Activated gamma-delta T cell treated with anti-CD3 and anti-CD28 coated beads, Interleukin-2, amount 50 U/mL, for 16 hours (primary cell): ENCODE measurements around the gene SMCHD1.

Experiments
- DNase-seq: peaks from one replicate; pipeline ENCODE4 v3.0.0-alpha.2; 2020; ENCODE audit warnings: low read depth

Gene SMCHD1

GRCh38 chr18:2655178-2655953 is at the start of gene SMCHD1:
Gene SMCHD1 (plus strand): TSS chr18:2655726. CDS start chr18:2656076, 350 bp downstream.
- DNase-seq: peak; percentile 78

DNA sequence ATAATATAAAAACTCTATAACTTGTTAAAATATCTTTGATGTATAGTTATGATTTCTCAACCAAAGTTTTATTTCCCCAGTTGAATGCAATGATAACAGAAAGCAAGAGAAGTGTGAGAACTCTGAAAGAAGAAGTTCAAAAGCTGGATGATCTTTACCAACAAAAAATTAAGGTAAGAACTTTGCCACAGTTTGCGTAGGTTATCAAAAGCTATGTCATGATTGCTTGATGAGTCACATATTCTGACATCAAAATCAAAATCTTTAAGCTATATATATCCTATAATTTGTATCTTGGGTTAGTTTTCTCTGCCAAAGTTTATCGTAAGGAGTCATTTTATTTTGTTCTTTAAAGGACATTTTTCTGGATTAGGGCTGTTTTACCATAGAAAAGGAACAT is 49.2 kb upstream of the SMCHD1 start:
- DNase-seq: no peak

DNA sequence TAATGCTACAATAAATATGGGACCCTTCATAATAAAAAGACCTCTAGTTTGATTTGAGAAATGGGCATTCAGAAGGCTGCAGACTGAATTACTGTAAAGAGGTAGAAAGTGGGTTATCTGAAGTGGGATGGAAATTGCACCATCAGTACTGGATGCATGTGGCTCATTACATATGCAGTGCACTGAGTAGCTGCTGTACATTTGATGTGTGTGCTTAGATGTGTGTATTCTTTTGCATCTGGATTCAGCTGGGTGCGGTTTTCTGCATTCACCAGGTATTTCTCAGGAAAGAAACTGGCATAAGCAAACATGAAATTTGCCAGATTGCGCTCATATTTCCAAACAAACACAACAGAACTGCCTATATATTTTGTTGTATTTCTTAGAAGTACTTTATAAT is 45.9 kb upstream of the SMCHD1 start:
- DNase-seq: no peak

DNA sequence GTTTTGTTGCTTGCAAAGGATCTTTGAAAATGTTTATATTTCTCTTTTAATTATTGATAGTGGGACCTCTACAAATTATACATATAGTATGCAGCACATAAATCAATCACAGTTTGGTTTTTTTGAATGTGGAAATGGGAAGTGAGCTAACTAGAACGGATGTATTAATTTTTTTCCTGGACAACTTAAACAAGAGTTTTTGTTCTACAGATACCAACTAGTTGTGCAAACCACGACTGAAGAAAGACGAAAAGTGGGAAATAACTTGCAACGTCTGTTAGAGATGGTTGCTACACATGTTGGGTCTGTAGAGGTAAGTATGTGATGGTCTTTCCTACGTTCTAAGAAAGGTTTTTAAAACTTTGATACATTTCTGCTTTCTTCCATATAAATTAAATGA is 45.0 kb upstream of the SMCHD1 start:
- DNase-seq: no peak

DNA sequence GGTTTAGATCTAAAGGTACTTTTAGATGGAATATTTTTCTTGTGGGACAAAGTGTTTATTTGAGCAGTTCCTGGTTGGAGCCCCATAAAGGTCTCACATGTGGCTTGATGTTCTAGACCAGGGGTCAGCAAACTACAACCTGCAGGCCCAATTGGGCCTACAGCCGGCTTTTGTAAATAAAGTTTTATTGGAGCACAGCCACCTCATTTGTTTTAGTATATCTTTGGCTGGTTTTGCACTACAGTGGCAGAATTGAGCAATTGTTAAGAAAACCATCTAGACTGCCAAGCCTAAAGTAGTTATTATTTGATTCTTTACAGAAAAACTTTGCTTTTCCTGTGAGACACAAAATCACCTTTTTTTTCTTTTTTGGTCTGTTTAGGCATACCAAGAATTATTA is 42.5 kb upstream of the SMCHD1 start:
- no peak for DNase-seq

DNA sequence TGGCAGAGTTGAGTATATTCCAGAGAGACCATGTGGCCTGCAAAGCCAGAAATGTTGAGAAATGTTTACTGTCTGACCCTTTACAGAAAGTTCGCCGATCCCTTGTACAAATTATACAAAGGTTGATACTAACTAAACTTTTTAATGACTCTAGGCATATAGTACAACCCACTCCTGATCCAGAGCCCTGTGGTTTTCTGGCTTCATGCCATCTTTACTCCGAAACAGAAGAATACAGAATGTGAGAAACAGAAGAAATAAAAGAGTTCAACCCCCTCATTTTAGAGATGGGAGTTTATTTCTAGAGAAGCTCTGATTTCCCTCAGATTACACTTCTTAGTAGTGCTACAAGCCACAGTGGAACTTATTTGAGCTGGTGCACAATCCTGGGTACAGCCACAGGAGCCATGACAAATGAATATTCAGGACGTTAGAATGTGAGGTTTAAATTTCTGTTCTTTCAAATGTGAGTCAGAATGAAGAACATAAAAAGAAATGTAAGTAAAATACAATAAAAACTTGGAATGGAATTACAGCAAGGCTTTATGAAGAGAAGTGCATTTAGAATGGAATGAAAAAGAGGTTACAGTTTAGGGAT is 38.0 kb upstream of the SMCHD1 start:
- DNase-seq: no peak

DNA sequence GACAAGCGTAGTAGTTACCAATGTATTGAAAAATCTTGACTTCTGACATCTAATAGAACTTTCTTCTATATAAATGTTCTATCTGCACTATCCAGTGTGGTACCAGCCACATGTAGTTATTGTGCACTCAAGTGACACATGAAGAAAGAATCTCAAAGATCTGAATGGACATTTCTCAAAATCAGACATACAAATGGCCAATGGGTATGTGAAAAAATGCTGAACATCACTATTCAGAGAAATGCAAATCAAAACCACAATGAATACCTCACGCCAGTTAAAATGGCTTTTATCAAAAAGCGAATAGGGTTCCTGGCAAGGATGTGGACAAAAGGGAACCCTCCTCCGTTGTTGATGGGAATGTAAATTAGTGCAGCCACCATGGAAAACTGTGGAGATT is 37.5 kb upstream of the SMCHD1 start:
- DNase-seq: no peak

DNA sequence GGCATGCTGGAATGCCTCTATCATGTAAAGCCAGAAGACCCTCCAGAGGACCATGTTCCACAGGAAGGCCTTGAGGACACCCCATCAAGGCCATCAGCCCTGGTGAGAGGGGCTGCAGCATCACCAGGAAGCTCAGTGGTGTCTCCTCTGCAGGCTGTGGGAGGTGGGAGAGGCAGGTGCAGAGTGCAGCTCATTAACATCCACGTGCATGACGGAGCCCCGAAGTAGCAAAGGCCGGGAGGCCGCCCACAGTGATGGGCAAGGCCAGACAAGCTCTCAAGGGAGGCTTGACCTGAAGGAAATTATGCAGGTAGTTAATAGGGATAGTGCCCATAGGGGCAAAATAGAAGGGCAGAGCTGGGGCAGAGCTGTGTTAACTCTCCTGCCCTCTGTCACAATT is 30.3 kb upstream of the SMCHD1 start:
- no peak for DNase-seq

DNA sequence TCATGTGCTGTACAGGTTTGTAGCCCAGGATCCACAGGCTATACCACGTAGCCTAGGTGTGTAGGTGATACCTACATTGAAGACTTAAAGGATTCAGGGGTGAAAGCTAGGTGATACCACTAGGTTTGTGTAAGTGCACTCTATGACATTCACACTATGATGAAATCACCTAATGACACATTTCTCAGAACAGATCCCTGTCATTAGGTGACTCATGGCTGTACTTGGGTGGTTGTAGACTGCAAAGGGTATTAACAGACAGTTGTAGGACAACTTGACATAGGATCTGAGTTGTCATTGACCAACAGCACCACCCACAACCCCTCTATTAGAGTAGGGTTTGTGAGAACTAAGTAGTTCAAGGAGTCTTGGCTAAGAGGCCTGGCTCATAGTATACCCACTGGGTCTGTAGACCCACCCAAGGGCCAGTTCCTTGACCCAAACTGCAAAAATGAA is 27.7 kb upstream of the SMCHD1 start:
- no peak for DNase-seq

DNA sequence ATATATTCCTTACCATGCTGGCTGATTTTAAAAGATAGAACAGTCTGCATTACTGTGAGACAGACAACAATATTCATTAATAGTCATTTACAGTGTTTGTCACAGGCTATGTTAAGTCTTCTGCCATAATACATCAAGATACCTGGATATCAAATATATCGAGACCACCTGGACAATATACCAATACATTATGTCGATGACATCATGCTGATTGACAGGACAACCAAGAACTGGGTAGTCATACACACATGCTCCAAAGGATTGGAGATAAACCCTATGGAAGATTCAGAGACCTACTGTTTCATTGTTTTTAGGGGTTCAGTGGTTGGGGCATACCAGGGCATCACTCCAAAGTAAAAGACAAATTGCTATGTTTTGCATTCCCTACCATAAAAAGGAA is 26.5 kb upstream of the SMCHD1 start:
- no peak for DNase-seq

GRCh38 chr18:2635586-2635985 is 19.9 kb upstream of the SMCHD1 start:
- no peak for DNase-seq

- DNase-seq: no peak
Observed at GRCh38 chr18:2636126-2636631, 19.3 kb upstream of the SMCHD1 start.

DNA sequence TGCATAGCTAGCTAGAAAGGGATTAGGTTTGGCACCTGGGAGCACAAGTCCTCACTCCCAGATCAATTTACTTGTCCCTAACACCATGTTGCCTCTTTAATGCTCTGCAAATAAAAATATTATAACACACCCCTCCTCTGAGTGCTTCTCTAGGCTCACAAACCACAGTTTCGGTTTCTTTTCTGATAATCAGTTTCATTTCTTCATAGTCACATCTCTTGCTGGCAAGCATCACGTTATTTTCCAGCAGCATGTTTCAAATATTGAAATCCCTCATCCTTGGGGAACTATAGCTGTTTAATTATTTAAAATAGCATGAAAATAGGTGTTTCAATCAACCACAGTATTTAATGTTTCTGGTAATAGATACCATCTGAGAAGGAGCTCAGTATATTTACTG is 13.9 kb upstream of the SMCHD1 start:
- no peak for DNase-seq

- DNase-seq: no peak
Observed at GRCh38 chr18:2642771-2643170, 12.8 kb upstream of the SMCHD1 start.

GRCh38 chr18:2644535-2644934 is 11.0 kb upstream of the SMCHD1 start:
- no peak for DNase-seq

GRCh38 chr18:2651981-2652380 is 3.5 kb upstream of the SMCHD1 start:
- DNase-seq: no peak

GRCh38 chr18:2653467-2653866 is 2.1 kb upstream of the SMCHD1 start:
- DNase-seq: no peak

DNA sequence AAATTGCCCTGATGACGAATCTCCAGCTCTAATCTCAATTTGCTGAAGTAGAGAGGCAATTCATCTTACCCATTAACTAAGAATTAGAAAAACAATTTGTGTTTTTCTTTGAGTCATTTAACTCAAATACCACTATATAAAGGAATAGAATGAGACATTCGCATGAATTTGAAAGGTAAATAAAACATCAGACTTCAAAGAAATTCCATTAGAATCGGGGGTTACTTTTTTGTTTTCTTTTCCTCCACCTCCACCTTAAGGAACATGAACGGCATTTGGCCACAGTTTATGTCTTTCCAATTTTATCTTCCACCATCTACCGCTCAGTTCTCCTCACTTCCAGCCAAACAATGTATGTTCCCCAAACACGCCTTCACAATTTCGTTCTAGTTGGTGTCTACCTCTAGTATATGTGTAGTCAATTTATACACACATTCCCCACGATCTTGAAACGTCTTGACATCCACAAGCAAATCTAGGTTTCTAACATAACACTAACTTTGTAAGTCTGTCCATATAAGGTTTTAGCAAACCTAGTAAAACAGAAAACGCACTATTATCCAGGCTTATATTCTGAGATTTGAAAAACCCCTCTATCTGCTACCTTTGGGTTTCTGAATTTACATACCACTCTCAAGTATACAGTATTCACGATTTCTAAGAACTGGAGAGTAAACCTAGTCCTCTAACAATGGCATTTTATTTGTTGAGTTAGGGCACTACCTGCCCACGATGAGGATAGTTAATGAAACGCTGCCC is 1.2 kb upstream of the SMCHD1 start:
- no peak for DNase-seq

- peak; percentile 72 for DNase-seq
Observed at GRCh38 chr18:2654928-2655177, 673 bp upstream of the SMCHD1 start.

GRCh38 chr18:2655954-2656236 is 369 bp downstream of the SMCHD1 start:
- no peak for DNase-seq

DNA sequence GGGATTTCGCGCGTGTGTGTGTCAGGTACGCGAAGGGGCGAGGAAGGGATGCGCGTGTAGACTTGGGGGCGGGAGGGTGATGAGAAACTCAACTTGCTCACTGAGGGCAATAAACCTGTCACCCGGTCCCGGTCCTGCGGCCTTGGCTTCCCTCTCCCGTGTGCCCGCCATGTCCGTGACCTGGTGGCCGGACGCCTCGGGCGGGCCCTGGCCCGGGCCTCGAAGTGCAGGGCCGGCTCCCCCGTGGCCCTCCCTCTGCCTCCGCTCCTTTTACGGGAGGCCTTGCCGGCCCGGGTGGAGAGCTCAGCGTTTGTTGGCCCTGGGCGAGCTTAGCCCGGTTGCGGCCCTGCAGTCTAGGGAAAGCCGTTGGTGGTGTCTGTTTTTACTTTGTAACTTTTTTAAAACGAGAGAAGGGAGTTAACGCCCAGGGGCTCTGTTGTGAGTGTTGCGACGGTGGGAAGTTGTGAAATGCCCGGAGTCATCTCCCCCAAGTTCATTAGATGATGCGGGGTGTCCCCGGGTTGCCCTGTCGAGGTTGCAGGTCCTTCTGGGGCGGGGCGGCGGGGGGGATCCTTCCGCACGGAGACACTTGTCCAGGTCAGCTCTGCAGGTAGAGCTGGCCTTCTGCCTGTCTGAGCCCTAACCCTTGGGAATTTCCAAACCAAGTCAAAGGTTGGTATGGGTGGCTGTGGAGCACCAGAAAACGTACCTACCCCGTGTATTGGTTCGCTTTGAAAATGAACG is 883 bp downstream of the SMCHD1 start:
- peak; percentile 28 for DNase-seq

- DNase-seq: no peak
Observed at GRCh38 chr18:2656981-2657512, 1.5 kb downstream of the SMCHD1 start.
